SJSA1 (cell line): ENCODE measurements around the gene TLL1. TPM values are rescaled to one million over a fixed set of nuclear protein-coding genes. Genes with fewer than 3 reads are reported as not detected.

Experiments
- DNase-seq, 2 experiments: peaks; one replicate each; pipeline ENCODE4 v3.0.0-alpha.2; 2015 to 2020; ENCODE audit warnings: low spot score in 2 of 2, low read depth in 1 of 2
- H3K27ac ChIP-seq: fragments of 250-450 bp; sonication (Bioruptor Pico); 2 replicates; pipeline ENCODE4 v1.5.1; 2020; ENCODE audit warnings: mild to moderate bottlenecking, moderate library complexity
- H3K27me3 ChIP-seq: fragments of 250-450 bp; sonication (Bioruptor Pico); replicated peaks from 2 replicates; pipeline ENCODE4 v1.5.1; 2020; ENCODE audit warnings: mild to moderate bottlenecking, moderate library complexity
- H3K36me3 ChIP-seq: fragments of 250-450 bp; sonication (Bioruptor Pico); 2 replicates; pipeline ENCODE4 v1.5.1; 2020; ENCODE audit warnings: mild to moderate bottlenecking
- H3K4me1 ChIP-seq: fragments of 250-450 bp; sonication (Bioruptor Pico); replicated peaks from 2 replicates; pipeline ENCODE4 v1.6.1; 2021; ENCODE audit warnings: mild to moderate bottlenecking
- H3K4me3 ChIP-seq: fragments of 250-450 bp; sonication (Bioruptor Pico); 2 replicates; pipeline ENCODE4 v1.5.1; 2020; ENCODE audit warnings: mild to moderate bottlenecking
- H3K9me3 ChIP-seq: fragments of 250-450 bp; sonication (Bioruptor Pico); replicated peaks from 2 replicates; pipeline ENCODE4 v1.5.1; 2020; ENCODE audit warnings: mild to moderate bottlenecking
- total RNA-seq: library from RNA; depleted of rRNA; stranded (reverse); fragments of >200 nt; shearing (Covaris generic); gene quantifications from 2 replicates; pipeline ENCODE4 v1.2.3, GENCODE V29; 2014

Gene TLL1
- total RNA-seq, 1 experiment from 2014 or later, result not detected

GRCh38 chr4:165867961-165868360 is 5.1 kb upstream of the TLL1 start:
- no peak overlapping the region for H3K27ac ChIP-seq
- peaks cover 20% of the 10 kb centered on the region for H3K27me3 ChIP-seq
- DNase-seq, result no peak
- H3K4me3 ChIP-seq, result no peak overlapping the region
- no peaks in the 10 kb centered on the region for H3K4me1 ChIP-seq
- no peaks in the 10 kb centered on the region for H3K36me3 ChIP-seq
- H3K9me3 ChIP-seq, result no peaks in the 10 kb centered on the region

GRCh38 chr4:165873298-165874071 is 448 bp downstream of the TLL1 start:
- DNase-seq, result no peak
- Histone ChIP-seq H3K4me1 (peaks cover 7% of the 10 kb centered on the region), H3K27me3 (peaks cover 49% of the 10 kb centered on the region), H3K27ac (no peak overlapping the region), H3K9me3 (no peaks in the 10 kb centered on the region), H3K4me3 (peak overlapping the region; percentile 16; the same call in 1 of the 2 replicates), H3K36me3 (no peaks in the 10 kb centered on the region)

GRCh38 chr4:165874072-165874790 is 1.2 kb downstream of the TLL1 start:
- DNase-seq, result no peak
- no peaks in the 10 kb centered on the region for H3K36me3 ChIP-seq
- no peaks in the 10 kb centered on the region for H3K9me3 ChIP-seq
- H3K4me1 ChIP-seq, result peaks cover 7% of the 10 kb centered on the region
- no peak overlapping the region for H3K4me3 ChIP-seq
- H3K27ac ChIP-seq, result no peak overlapping the region
- H3K27me3 ChIP-seq, result peaks cover 49% of the 10 kb centered on the region

- peaks cover 45% of the 10 kb centered on the region for H3K27me3 ChIP-seq
- peaks cover 7% of the 10 kb centered on the region for H3K4me1 ChIP-seq
- no peak for DNase-seq
- no peak overlapping the region for H3K4me3 ChIP-seq
- H3K36me3 ChIP-seq, result no peaks in the 10 kb centered on the region
- H3K27ac ChIP-seq, result no peak overlapping the region
- H3K9me3 ChIP-seq, result no peaks in the 10 kb centered on the region
These were observed 1.8 kb downstream of the TLL1 start for GRCh38 chr4:165874791-165875371.

GRCh38 chr4:165875446-165875845 is 2.4 kb downstream of the TLL1 start:
- Histone ChIP-seq H3K4me1 (peaks cover 7% of the 10 kb centered on the region), H3K9me3 (no peaks in the 10 kb centered on the region), H3K27ac (no peak overlapping the region), H3K4me3 (no peak overlapping the region), H3K36me3 (no peaks in the 10 kb centered on the region), H3K27me3 (peaks cover 45% of the 10 kb centered on the region)
- DNase-seq, result no peak

- Histone ChIP-seq H3K4me1 (peaks cover 7% of the 10 kb centered on the region), H3K27ac (no peak overlapping the region), H3K9me3 (no peaks in the 10 kb centered on the region), H3K36me3 (no peaks in the 10 kb centered on the region), H3K27me3 (peaks cover 42% of the 10 kb centered on the region), H3K4me3 (no peak overlapping the region)
- DNase-seq, result no peak
These were observed 4.2 kb downstream of the TLL1 start for GRCh38 chr4:165877286-165877685.

- Histone ChIP-seq H3K4me3 (no peak overlapping the region), H3K9me3 (no peaks in the 10 kb centered on the region), H3K27ac (no peak overlapping the region), H3K36me3 (no peaks in the 10 kb centered on the region), H3K27me3 (peaks cover 19% of the 10 kb centered on the region), H3K4me1 (no peaks in the 10 kb centered on the region)
- no peak for DNase-seq
These were observed 6.6 kb downstream of the TLL1 start for GRCh38 chr4:165879641-165880040.

GRCh38 chr4:165894159-165894558 is 21.1 kb downstream of the TLL1 start:
- Histone ChIP-seq H3K4me3 (no peak overlapping the region), H3K27me3 (no peaks in the 10 kb centered on the region), H3K27ac (no peak overlapping the region), H3K9me3 (no peaks in the 10 kb centered on the region), H3K36me3 (no peaks in the 10 kb centered on the region), H3K4me1 (no peaks in the 10 kb centered on the region)
- no peak for DNase-seq

GRCh38 chr4:165905405-165906027 is 32.5 kb downstream of the TLL1 start:
- Histone ChIP-seq H3K27me3 (no peaks in the 10 kb centered on the region), H3K36me3 (no peaks in the 10 kb centered on the region), H3K4me3 (no peak overlapping the region), H3K27ac (no peak overlapping the region), H3K9me3 (no peaks in the 10 kb centered on the region), H3K4me1 (no peaks in the 10 kb centered on the region)
- no peak for DNase-seq

GRCh38 chr4:165906272-165906671 is 33.2 kb downstream of the TLL1 start:
- DNase-seq, result no peak
- H3K27ac ChIP-seq, result no peak overlapping the region
- no peak overlapping the region for H3K4me3 ChIP-seq
- no peaks in the 10 kb centered on the region for H3K4me1 ChIP-seq
- H3K9me3 ChIP-seq, result no peaks in the 10 kb centered on the region
- no peaks in the 10 kb centered on the region for H3K36me3 ChIP-seq
- H3K27me3 ChIP-seq, result no peaks in the 10 kb centered on the region

- H3K9me3 ChIP-seq, result no peaks in the 10 kb centered on the region
- no peak overlapping the region for H3K4me3 ChIP-seq
- H3K4me1 ChIP-seq, result no peaks in the 10 kb centered on the region
- H3K27ac ChIP-seq, result no peak overlapping the region
- H3K27me3 ChIP-seq, result no peaks in the 10 kb centered on the region
- no peak for DNase-seq
- H3K36me3 ChIP-seq, result no peaks in the 10 kb centered on the region
These were observed 36.9 kb downstream of the TLL1 start for GRCh38 chr4:165909947-165910346.

GRCh38 chr4:165915215-165915614 is 42.2 kb downstream of the TLL1 start:
- Histone ChIP-seq H3K27me3 (no peaks in the 10 kb centered on the region), H3K36me3 (no peaks in the 10 kb centered on the region), H3K4me3 (no peak overlapping the region), H3K27ac (no peak overlapping the region), H3K9me3 (no peaks in the 10 kb centered on the region), H3K4me1 (no peaks in the 10 kb centered on the region)
- no peak for DNase-seq

- DNase-seq, result no peak
- Histone ChIP-seq H3K36me3 (no peaks in the 10 kb centered on the region), H3K27me3 (no peaks in the 10 kb centered on the region)
These were observed 48.5 kb downstream of the TLL1 start for GRCh38 chr4:165921546-165921945.

GRCh38 chr4:165922747-165923146 is 49.7 kb downstream of the TLL1 start:
- Histone ChIP-seq H3K36me3 (no peaks in the 10 kb centered on the region), H3K4me1 (no peaks in the 10 kb centered on the region), H3K27ac (no peak overlapping the region), H3K9me3 (no peaks in the 10 kb centered on the region), H3K4me3 (no peak overlapping the region), H3K27me3 (no peaks in the 10 kb centered on the region)
- DNase-seq, result no peak

More at GRCh38 chr4:165921546-165921945, 48.5 kb downstream of the TLL1 start:
- no peak overlapping the region for H3K4me3 ChIP-seq
- no peaks in the 10 kb centered on the region for H3K9me3 ChIP-seq
- H3K27ac ChIP-seq, result no peak overlapping the region
- H3K4me1 ChIP-seq, result no peaks in the 10 kb centered on the region
